Activated CD4-positive, alpha-beta memory T cell treated with anti-CD3 and anti-CD28 coated beads for 36 hours (primary cell): Measurements from ENCODE around the gene CDV3. TPM values are rescaled to one million over a fixed set of nuclear protein-coding genes. Genes with fewer than 3 reads are reported as not detected.
A peak's percentile ranks its signal among the peaks of the same experiment; 100 is the strongest.

Experiments used
- CTCF ChIA-PET: fragments of 350-600 bp; sonication (Branson Sonifier 250); formaldehyde crosslinking; loops from one replicate; lab custom pipeline; 2021; ENCODE audit warnings: antibody characterized with exemption, inconsistent platforms; lab: Charles Lee
- POLR2A ChIA-PET: fragments of 350-600 bp; sonication (Branson Sonifier 250); formaldehyde crosslinking; loops from one replicate; lab custom pipeline; 2021; ENCODE audit warnings: antibody characterized with exemption; lab: Charles Lee
- DNase-seq: peaks from one replicate; pipeline ENCODE4 v3.0.0-alpha.2; 2020
- H3K27ac Mint-ChIP-seq: one replicate; pipeline ENCODE4 v1.8.0; 2021; ENCODE audit warnings: mixed read lengths
- H3K27me3 Mint-ChIP-seq: one replicate; pipeline ENCODE4 v1.8.0; 2021; ENCODE audit warnings: mixed read lengths
- H3K36me3 Mint-ChIP-seq: one replicate; pipeline ENCODE4 v1.8.0; 2021; ENCODE audit warnings: mixed read lengths
- H3K4me1 Mint-ChIP-seq: one replicate; pipeline ENCODE4 v1.8.0; 2021; ENCODE audit warnings: low read depth, mixed read lengths
- H3K4me3 Mint-ChIP-seq: one replicate; pipeline ENCODE4 v1.8.0; 2021; ENCODE audit warnings: mild to moderate bottlenecking, mixed read lengths
- H3K9me3 Mint-ChIP-seq: one replicate; pipeline ENCODE4 v1.8.0; 2021; ENCODE audit warnings: mixed read lengths
- intact Hi-C: fragments of 100-400 bp; cut with micrococcal nuclease; formaldehyde crosslinking; loops from one replicate; pipeline ENCODE4 v1.15.1; 2023
- total RNA-seq, 2 experiments: library from RNA; stranded (reverse); gene quantifications; one replicate each; pipeline ENCODE4 v1.2.3, GENCODE V29; 2021

CDV3 gene
- total RNA-seq, 2 experiments from 2014 or later = 204 to 209 TPM

- intact Hi-C loops = loop anchor here (5.0 to 10.0 kb wide), 2 partner anchors 354 to 667 kb away; no protein-coding TSS in a partner anchor
- CTCF ChIA-PET = interaction anchor here (1.0 to 2.0 kb wide), 4 partner anchors 8 to 127 kb away, joined by 3 to 7 read pairs (median 4); no protein-coding TSS in a partner anchor
- Mint-ChIP-seq H3K27me3 (no peaks in the 10 kb centered on the region), H3K9me3 (no peaks in the 10 kb centered on the region), H3K4me3 (no peak overlapping the region), H3K36me3 (peaks cover 10% of the 10 kb centered on the region), H3K27ac (peak overlapping the region; percentile 64), H3K4me1 (peaks cover 29% of the 10 kb centered on the region)
- no peak for DNase-seq
- POLR2A ChIA-PET = no interaction called here
These were observed 3.1 kb upstream of the CDV3 start for GRCh38 chr3:133570139-133570936.

GRCh38 chr3:133570937-133571320 is 2.6 kb upstream of the CDV3 start:
- Mint-ChIP-seq H3K4me3 (no peak overlapping the region), H3K4me1 (peaks cover 32% of the 10 kb centered on the region), H3K27me3 (no peaks in the 10 kb centered on the region), H3K9me3 (no peaks in the 10 kb centered on the region), H3K36me3 (peaks cover 14% of the 10 kb centered on the region), H3K27ac (peak overlapping the region; percentile 64)
- ChIA-PET CTCF (interaction anchor here (1.3 to 2.0 kb wide), 2 partner anchors 82 to 125 kb away, joined by 5 to 7 read pairs; no protein-coding TSS in a partner anchor), POLR2A (interaction anchor here (1.9 kb wide), 1 partner anchor 82 kb away, joined by 5 read pairs; no protein-coding TSS in a partner anchor)
- no peak for DNase-seq
- intact Hi-C loops = loop anchor here (5.0 to 10.0 kb wide), 2 partner anchors 354 to 666 kb away; no protein-coding TSS in a partner anchor

- no peaks in the 10 kb centered on the region for H3K27me3 Mint-ChIP-seq
- peaks cover 27% of the 10 kb centered on the region for H3K36me3 Mint-ChIP-seq
- DNase-seq = no peak
- peak overlapping the region; percentile 98 for H3K27ac Mint-ChIP-seq
- CTCF ChIA-PET = interaction anchor here (0.7 to 1.8 kb wide), 12 partner anchors 9 to 849 kb away, joined by 3 to 9 read pairs (median 4); no protein-coding TSS in a partner anchor
- intact Hi-C loops = loop anchor here (1.0 to 10.0 kb wide), 13 partner anchors 23 to 1156 kb away; partner anchors contain the start of genes CEP63, DNAJC13, NPHP3 and SRPRB
- POLR2A ChIA-PET = interaction anchor here (0.6 to 4.0 kb wide), 17 partner anchors 8 to 851 kb away, joined by 3 to 31 read pairs (median 4); partner anchors contain the start of gene TOPBP1
- no peaks in the 10 kb centered on the region for H3K9me3 Mint-ChIP-seq
- peaks cover 45% of the 10 kb centered on the region for H3K4me1 Mint-ChIP-seq
- peak overlapping the region; percentile 79 for H3K4me3 Mint-ChIP-seq
These were observed 1.1 kb upstream of the CDV3 start for GRCh38 chr3:133572158-133573053.

GRCh38 chr3:133573054-133573628 is 345 bp upstream of the CDV3 start:
- Mint-ChIP-seq H3K9me3 (no peaks in the 10 kb centered on the region), H3K4me1 (peaks cover 53% of the 10 kb centered on the region), H3K27me3 (no peaks in the 10 kb centered on the region), H3K27ac (peak overlapping the region; percentile 98), H3K4me3 (peak overlapping the region; percentile 79), H3K36me3 (peaks cover 34% of the 10 kb centered on the region)
- ChIA-PET POLR2A (interaction anchor here (0.6 to 4.0 kb wide), 18 partner anchors 9 to 858 kb away, joined by 3 to 31 read pairs (median 4); partner anchors contain the start of gene TOPBP1), CTCF (interaction anchor here (0.6 to 4.4 kb wide), 9 partner anchors 9 to 1098 kb away, joined by 3 to 30 read pairs (median 5); no protein-coding TSS in a partner anchor)
- intact Hi-C loops = loop anchor here (1.0 to 10.0 kb wide), 13 partner anchors 22 to 1156 kb away; partner anchors contain the start of genes CEP63, DNAJC13, NPHP3 and SRPRB
- peak; percentile 100 for DNase-seq

- Mint-ChIP-seq H3K27ac (peak overlapping the region; percentile 99), H3K4me1 (peaks cover 65% of the 10 kb centered on the region), H3K9me3 (no peaks in the 10 kb centered on the region), H3K27me3 (no peaks in the 10 kb centered on the region), H3K4me3 (peak overlapping the region; percentile 99), H3K36me3 (peaks cover 45% of the 10 kb centered on the region)
- intact Hi-C loops = loop anchor here (1.0 to 10.0 kb wide), 4 partner anchors 99 to 663 kb away; no protein-coding TSS in a partner anchor
- ChIA-PET POLR2A (interaction anchor here (0.6 to 4.0 kb wide), 14 partner anchors 17 to 1157 kb away, joined by 3 to 31 read pairs (median 4); partner anchors contain the start of genes DNAJC13 and TOPBP1), CTCF (interaction anchor here (0.7 to 4.4 kb wide), 8 partner anchors 21 to 848 kb away, joined by 3 to 30 read pairs (median 6); no protein-coding TSS in a partner anchor)
- DNase-seq = peak; percentile 89
These were observed 885 bp downstream of the CDV3 start for GRCh38 chr3:133574260-133574881.

- peaks cover 51% of the 10 kb centered on the region for H3K36me3 Mint-ChIP-seq
- H3K27ac Mint-ChIP-seq = peak overlapping the region; percentile 99
- no peak for DNase-seq
- H3K4me1 Mint-ChIP-seq = peaks cover 66% of the 10 kb centered on the region
- POLR2A ChIA-PET = interaction anchor here (0.6 to 4.0 kb wide), 14 partner anchors 16 to 1157 kb away, joined by 3 to 31 read pairs (median 4); partner anchors contain the start of genes DNAJC13 and TOPBP1
- H3K4me3 Mint-ChIP-seq = peak overlapping the region; percentile 99
- H3K9me3 Mint-ChIP-seq = no peaks in the 10 kb centered on the region
- intact Hi-C loops = loop anchor here (10.0 kb wide), 1 partner anchor 350 kb away; no protein-coding TSS in a partner anchor
- H3K27me3 Mint-ChIP-seq = no peaks in the 10 kb centered on the region
- CTCF ChIA-PET = interaction anchor here (0.8 to 4.4 kb wide), 7 partner anchors 20 to 849 kb away, joined by 3 to 30 read pairs (median 6); no protein-coding TSS in a partner anchor
These were observed 1.6 kb downstream of the CDV3 start for GRCh38 chr3:133575086-133575485.

GRCh38 chr3:133576169-133576568 is 2.7 kb downstream of the CDV3 start:
- ChIA-PET CTCF (interaction anchor here (0.7 to 4.4 kb wide), 4 partner anchors 19 to 1267 kb away, joined by 4 to 30 read pairs (median 10); no protein-coding TSS in a partner anchor), POLR2A (interaction anchor here (1.4 to 2.1 kb wide), 2 partner anchors 86 to 130 kb away, joined by 3 to 11 read pairs; partner anchors contain the start of gene TOPBP1)
- Mint-ChIP-seq H3K4me3 (peak overlapping the region; percentile 99), H3K4me1 (peaks cover 65% of the 10 kb centered on the region), H3K36me3 (peaks cover 56% of the 10 kb centered on the region), H3K9me3 (no peaks in the 10 kb centered on the region), H3K27ac (peak overlapping the region; percentile 72), H3K27me3 (no peaks in the 10 kb centered on the region)
- no peak for DNase-seq
- intact Hi-C loops = loop anchor here (10.0 kb wide), 1 partner anchor 349 kb away; no protein-coding TSS in a partner anchor

GRCh38 chr3:133578548-133579191 is 5.2 kb downstream of the CDV3 start:
- H3K27me3 Mint-ChIP-seq = no peaks in the 10 kb centered on the region
- peaks cover 73% of the 10 kb centered on the region for H3K36me3 Mint-ChIP-seq
- H3K9me3 Mint-ChIP-seq = no peaks in the 10 kb centered on the region
- peak overlapping the region; percentile 12 for H3K4me3 Mint-ChIP-seq
- ChIA-PET POLR2A (interaction anchor here (0.8 to 2.0 kb wide), 3 partner anchors 14 to 130 kb away, joined by 3 to 6 read pairs (median 3); no protein-coding TSS in a partner anchor), CTCF (interaction anchor here (0.6 to 2.5 kb wide), 16 partner anchors 9 to 349 kb away, joined by 3 to 22 read pairs (median 3); no protein-coding TSS in a partner anchor)
- H3K27ac Mint-ChIP-seq = peak overlapping the region; percentile 72
- no peak for DNase-seq
- peaks cover 62% of the 10 kb centered on the region for H3K4me1 Mint-ChIP-seq
- intact Hi-C loops = loop anchor here (10.0 kb wide), 1 partner anchor 346 kb away; no protein-coding TSS in a partner anchor

- peaks cover 65% of the 10 kb centered on the region for H3K36me3 Mint-ChIP-seq
- no peaks in the 10 kb centered on the region for H3K9me3 Mint-ChIP-seq
- no peak overlapping the region for H3K4me3 Mint-ChIP-seq
- H3K27ac Mint-ChIP-seq = no peak overlapping the region
- no peaks in the 10 kb centered on the region for H3K27me3 Mint-ChIP-seq
- peaks cover 48% of the 10 kb centered on the region for H3K4me1 Mint-ChIP-seq
- POLR2A ChIA-PET = no interaction called here
- intact Hi-C loops = no loop called here
- DNase-seq = no peak
- CTCF ChIA-PET = no interaction called here
These were observed 9.9 kb downstream of the CDV3 start for GRCh38 chr3:133583396-133583795.
